Neuronal stem cell (in vitro differentiated cells): ENCODE data around the gene P2RX6.

Source experiments
- DNase-seq: peaks from one replicate; pipeline ENCODE4 v3.0.0-alpha.2; 2013; ENCODE audit warnings: low spot score
- H2AFZ ChIP-seq: one replicate; pipeline ENCODE4 v1.6.1; 2013; ENCODE audit warnings: mild to moderate bottlenecking, low read length, inconsistent platforms
- H2AK5ac ChIP-seq: 2 replicates; pipeline ENCODE4 v1.6.1; 2013; ENCODE audit warnings: low read depth, mild to moderate bottlenecking, inconsistent platforms, low read length, moderate library complexity, mixed read lengths
- H2BK120ac ChIP-seq: 2 replicates; pipeline ENCODE4 v1.6.1; 2013; ENCODE audit warnings: low read depth, mild to moderate bottlenecking, inconsistent platforms, low read length, moderate library complexity, mixed read lengths
- H2BK12ac ChIP-seq: one replicate; pipeline ENCODE4 v1.6.1; 2013; ENCODE audit warnings: low read length, inconsistent platforms
- H2BK15ac ChIP-seq: 2 replicates; pipeline ENCODE4 v1.6.1; 2013; ENCODE audit warnings: mild to moderate bottlenecking, low read length, inconsistent platforms, mixed read lengths
- H2BK5ac ChIP-seq: one replicate; pipeline ENCODE4 v1.6.1; 2013; ENCODE audit warnings: inconsistent platforms, mild to moderate bottlenecking, low read length, moderate library complexity
- H3K14ac ChIP-seq: one replicate; pipeline ENCODE4 v1.6.1; 2013; ENCODE audit warnings: low read length, inconsistent platforms
- H3K18ac ChIP-seq: 2 replicates; pipeline ENCODE4 v1.6.1; 2013; ENCODE audit warnings: low read length, inconsistent platforms
- H3K23ac ChIP-seq: 2 replicates; pipeline ENCODE4 v1.6.1; 2013; ENCODE audit warnings: low read depth, mild to moderate bottlenecking, mixed read lengths, low read length, inconsistent platforms; ENCODE audit not compliant: poor library complexity
- H3K27ac ChIP-seq: replicated peaks from 3 replicates; pipeline ENCODE4 v1.5.1; 2013; ENCODE audit warnings: low read length, inconsistent platforms
- H3K27me3 ChIP-seq, 3 experiments: 2 replicates each; pipeline ENCODE4 v1.6.1; 2013; ENCODE audit warnings: low read length in 3 of 3, mild to moderate bottlenecking in 2 of 3, inconsistent platforms in 1 of 3, low read depth in 1 of 3, mixed read lengths in 1 of 3, moderate library complexity in 1 of 3; ENCODE audit not compliant: control insufficient read depth in 3 of 3, insufficient read depth in 3 of 3
- H3K36me3 ChIP-seq, 2 donors: replicated peaks in 1 of 2; 2 replicates each; pipeline ENCODE4 v1.6.1; 2013; ENCODE audit warnings: low read length in 2 of 2; ENCODE audit not compliant: control insufficient read depth in 2 of 2, insufficient read depth in 2 of 2
- H3K4ac ChIP-seq: 2 replicates; pipeline ENCODE4 v1.6.1; 2013; ENCODE audit warnings: inconsistent platforms, mild to moderate bottlenecking, low read length, moderate library complexity
- H3K4me1 ChIP-seq, 2 donors: 1 replicate in 1 of 2; 2 replicates in 1 of 2; pipeline ENCODE4 v1.6.1; 2013; ENCODE audit warnings: low read length in 2 of 2, low read depth in 1 of 2; ENCODE audit not compliant: control insufficient read depth in 2 of 2, insufficient read depth in 1 of 2
- H3K4me2 ChIP-seq: one replicate; pipeline ENCODE4 v1.6.1; 2013; ENCODE audit warnings: mild to moderate bottlenecking, low read length, inconsistent platforms; ENCODE audit not compliant: insufficient read depth, poor library complexity, severe bottlenecking
- H3K4me3 ChIP-seq, 2 donors: 2 replicates each; pipeline ENCODE4 v1.5.1; 2013; ENCODE audit warnings: low read length in 2 of 2, mild to moderate bottlenecking in 2 of 2, inconsistent platforms in 1 of 2, moderate library complexity in 1 of 2
- H3K79me1 ChIP-seq: one replicate; pipeline ENCODE4 v1.6.1; 2013; ENCODE audit warnings: low read depth, mild to moderate bottlenecking, inconsistent platforms, low read length, moderate library complexity
- H3K9ac ChIP-seq: one replicate; pipeline ENCODE4 v1.6.1; 2013; ENCODE audit warnings: mild to moderate bottlenecking, low read depth, low read length, inconsistent platforms; ENCODE audit not compliant: poor library complexity
- H3K9me3 ChIP-seq, 2 donors: replicated peaks in 1 of 2; 2 replicates each; pipeline versions ENCODE3 to v1.6.1; 2013; ENCODE audit warnings: low read length in 2 of 2, mild to moderate bottlenecking in 2 of 2, inconsistent platforms in 1 of 2, low read depth in 1 of 2, mixed read lengths in 1 of 2, moderate library complexity in 1 of 2; ENCODE audit not compliant: control insufficient read depth in 2 of 2, insufficient read depth in 1 of 2
- H4K8ac ChIP-seq: one replicate; pipeline ENCODE4 v1.6.1; 2013; ENCODE audit warnings: low read depth, mild to moderate bottlenecking, inconsistent platforms, low read length, moderate library complexity
- H4K91ac ChIP-seq: one replicate; pipeline ENCODE4 v1.6.1; 2013; ENCODE audit warnings: low read length, low read depth, mild to moderate bottlenecking, inconsistent platforms; ENCODE audit not compliant: poor library complexity
- WGBS, 2 donors: extraction: QIAGEN DNeasy Blood & Tissue Kit; methylation state at CpG; one replicate each; pipeline ENCODE4 v1.1.7; 2013; ENCODE audit warnings: missing lambda C conversion rate in 2 of 2, mixed read lengths in 1 of 2; ENCODE audit not compliant: insufficient read length in 2 of 2, insufficient replicate concordance in 1 of 2; ENCODE audit errors: extremely low coverage in 2 of 2; 5-methylcytosine and 5-hydroxymethylcytosine counted together

Gene P2RX6

DNA sequence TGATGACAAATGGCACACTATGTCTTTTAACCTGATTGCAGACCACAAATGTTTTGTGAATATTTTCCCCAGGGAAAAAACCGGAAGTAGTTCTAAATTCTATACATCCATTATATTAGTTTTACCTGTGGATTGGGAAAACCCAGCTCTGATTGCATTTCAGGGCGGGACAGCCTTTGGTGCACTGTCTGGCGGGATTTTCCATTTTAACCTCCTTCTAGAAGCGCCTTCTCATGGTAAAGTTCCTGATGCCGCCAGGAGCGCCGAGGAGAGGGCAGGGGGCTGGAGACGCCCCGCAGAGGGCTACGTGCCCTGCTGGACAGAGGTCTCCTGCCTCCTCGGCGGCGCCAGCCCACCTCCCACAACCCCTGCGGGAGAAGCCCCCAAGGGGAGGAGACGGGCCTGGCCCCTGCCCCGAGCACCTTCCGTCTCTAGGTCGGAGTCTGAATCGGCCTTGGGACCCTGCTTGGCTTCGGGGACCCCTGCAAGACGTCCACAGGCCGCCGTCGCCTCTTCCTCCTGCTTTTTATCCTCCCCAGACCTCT lies 1.2 kb upstream of the P2RX6 start:
- peak overlapping the region; percentile 72 to 80 for H3K4me3 ChIP-seq
- H2BK15ac ChIP-seq: peak overlapping the region; percentile 76
- H3K79me1 ChIP-seq: peaks cover 4% of the 10 kb centered on the region
- peak overlapping the region; percentile 97 for H2AFZ ChIP-seq
- H2AK5ac ChIP-seq: no peak overlapping the region
- no peak overlapping the region for H3K4ac ChIP-seq
- peaks cover 0 to 2% (median 0%) of the 10 kb centered on the region in 3 experiments for H3K27me3 ChIP-seq
- no peak overlapping the region for H3K14ac ChIP-seq
- H4K91ac ChIP-seq: no peak overlapping the region
- H3K9ac ChIP-seq: peak overlapping the region; percentile 70
- DNase-seq: no peak
- no peak overlapping the region for H2BK120ac ChIP-seq
- H3K9me3 ChIP-seq: no peaks in the 10 kb centered on the region
- peaks cover 16 to 23% of the 10 kb centered on the region in 2 donors for H3K4me1 ChIP-seq
- H3K36me3 ChIP-seq: peaks cover under 1 to 3% of the 10 kb centered on the region in 2 donors
- no CpG with 5 or more reads among the region's 24 CpGs for WGBS, 2 donors
- H2BK5ac ChIP-seq: peak overlapping the region; percentile 85
- H3K4me2 ChIP-seq: peak overlapping the region; percentile 58
- H4K8ac ChIP-seq: no peak overlapping the region
- H2BK12ac ChIP-seq: no peak overlapping the region
- H3K27ac ChIP-seq: peak overlapping the region; percentile 93
- peak overlapping the region; percentile 50 for H3K23ac ChIP-seq
- peak overlapping the region; percentile 90 for H3K18ac ChIP-seq

DNA sequence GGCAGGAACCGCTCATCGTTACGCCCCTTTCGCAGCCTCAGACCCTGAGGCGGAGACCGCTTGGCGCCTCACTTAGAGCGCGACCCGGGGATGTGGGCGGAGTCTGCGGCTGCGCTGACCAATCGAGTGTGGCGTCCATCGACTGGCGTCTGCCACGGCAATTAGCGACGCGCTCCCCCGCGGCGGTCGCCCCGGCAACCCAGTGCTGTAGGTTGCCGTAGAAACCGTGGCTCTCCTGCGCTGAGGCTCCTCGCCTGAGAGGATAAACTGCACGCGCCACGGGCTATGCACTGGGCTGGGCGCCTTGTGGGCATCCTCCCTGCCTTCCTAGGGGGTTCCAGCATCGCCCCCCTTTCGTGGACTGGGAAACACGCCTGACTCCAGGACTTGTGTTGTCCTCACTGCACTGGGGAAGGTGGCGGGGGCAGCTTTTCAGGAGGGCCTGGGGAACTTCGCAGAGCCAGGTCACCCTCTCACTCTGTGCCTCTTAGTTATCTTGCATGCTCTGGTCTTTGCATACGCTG lies 701 bp upstream of the P2RX6 start:
- DNase-seq: peak; percentile 95
- Histone ChIP-seq H3K27ac (peak overlapping the region; percentile 93), H3K36me3 (no peaks in the 10 kb centered on the region), H3K4me1 (peaks cover 16 to 23% of the 10 kb centered on the region in 2 donors), H3K18ac (peak overlapping the region; percentile 90), H2AFZ (peak overlapping the region; percentile 97), H3K79me1 (peaks cover 4% of the 10 kb centered on the region), H2BK5ac (peak overlapping the region; percentile 85), H4K8ac (no peak overlapping the region), H3K14ac (no peak overlapping the region), H2AK5ac (no peak overlapping the region), H2BK12ac (no peak overlapping the region), H2BK120ac (no peak overlapping the region), H3K27me3 (peaks cover 0 to 2% (median 0%) of the 10 kb centered on the region in 3 experiments), H3K23ac (peak overlapping the region; percentile 50), H2BK15ac (peak overlapping the region; percentile 76), H3K4me2 (peak overlapping the region; percentile 67), H3K4ac (no peak overlapping the region), H4K91ac (no peak overlapping the region), H3K4me3 (peak overlapping the region; percentile 72 to 80), H3K9ac (no peak overlapping the region), H3K9me3 (no peaks in the 10 kb centered on the region)
- no CpG with 5 or more reads among the region's 40 CpGs for WGBS, 2 donors

DNA sequence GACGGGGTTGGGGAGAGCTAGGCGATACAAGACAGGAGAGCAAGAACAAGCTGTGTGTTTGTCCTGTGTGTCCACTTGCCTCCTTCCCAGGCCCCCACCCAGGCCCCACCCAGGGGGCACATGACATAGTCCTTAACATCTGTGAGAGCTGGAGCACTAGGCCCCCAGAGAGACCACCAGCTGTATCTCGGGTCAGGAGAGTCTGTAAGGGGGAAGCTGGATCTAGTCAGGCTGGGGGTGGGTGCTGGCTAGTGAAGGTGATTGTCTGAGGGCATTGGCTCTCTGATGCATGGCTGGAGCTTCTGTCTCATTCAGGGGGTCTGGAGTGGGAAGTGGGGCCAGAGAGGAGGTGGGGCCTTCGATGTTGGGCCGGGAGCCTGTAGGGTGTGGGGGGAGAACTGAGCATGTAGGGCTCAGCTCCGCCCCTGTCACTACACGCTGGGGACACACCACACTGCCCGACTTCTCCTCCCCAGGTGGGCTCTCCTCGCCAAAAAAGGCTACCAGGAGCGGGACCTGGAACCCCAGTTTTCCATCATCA lies 571 bp downstream of the P2RX6 start:
- no peak overlapping the region for H2BK12ac ChIP-seq
- peaks cover 0 to 2% (median 0%) of the 10 kb centered on the region in 3 experiments for H3K27me3 ChIP-seq
- H3K36me3 ChIP-seq: no peaks in the 10 kb centered on the region
- no peak overlapping the region for H3K4ac ChIP-seq
- peaks cover 0 to 5% of the 10 kb centered on the region in 2 donors for H3K9me3 ChIP-seq
- no peak overlapping the region for H4K8ac ChIP-seq
- peak overlapping the region; percentile 15 for H2BK5ac ChIP-seq
- H4K91ac ChIP-seq: no peak overlapping the region
- H2AFZ ChIP-seq: peak overlapping the region; percentile 97
- H3K18ac ChIP-seq: peak overlapping the region; percentile 50
- peak overlapping the region; percentile 82 for H3K23ac ChIP-seq
- WGBS, 2 donors: no CpG with 5 or more reads among the region's 10 CpGs
- peak overlapping the region in 1 of 2 donors; percentile 72 for H3K4me3 ChIP-seq
- DNase-seq: no peak
- H3K4me2 ChIP-seq: peak overlapping the region; percentile 67
- no peak overlapping the region for H3K9ac ChIP-seq
- peak overlapping the region; percentile 88 for H2AK5ac ChIP-seq
- H2BK15ac ChIP-seq: peak overlapping the region; percentile 32
- peak overlapping the region; percentile 16 for H2BK120ac ChIP-seq
- H3K27ac ChIP-seq: peak overlapping the region; percentile 91
- peaks cover 16 to 23% of the 10 kb centered on the region in 2 donors for H3K4me1 ChIP-seq
- peaks cover 7% of the 10 kb centered on the region for H3K79me1 ChIP-seq
- H3K14ac ChIP-seq: no peak overlapping the region
